Activated T-helper 1 cell treated with anti-CD3 and anti-CD28 coated beads, Interleukin-2, amount 50 U/mL, for 16 hours (primary cell): ENCODE data around the gene FAAP100.

ENCODE experiments used
- DNase-seq, 2 donors: peaks; one replicate each; pipeline ENCODE4 v3.0.0-alpha.2; 2020; ENCODE audit warnings: low read depth in 1 of 2, low spot score in 1 of 2

The FAAP100 gene

GRCh38 chr17:81553616-81554181 lies 1.5 kb upstream of the FAAP100 start:
- DNase-seq, result no peak

GRCh38 chr17:81553018-81553615 lies 964 bp upstream of the FAAP100 start:
- DNase-seq, result peak; percentile 59 to 62

- DNase-seq, result no peak
Observed at GRCh38 chr17:81551458-81552243, 502 bp downstream of the FAAP100 start.

GRCh38 chr17:81550830-81551457 lies 1.2 kb downstream of the FAAP100 start:
- no peak for DNase-seq

- DNase-seq, result no peak
Observed at GRCh38 chr17:81550285-81550684, 1.9 kb downstream of the FAAP100 start.

- no peak for DNase-seq
Observed at GRCh38 chr17:81549826-81550225, 2.3 kb downstream of the FAAP100 start.

- DNase-seq, result no peak
Observed at GRCh38 chr17:81549031-81549557, 3.1 kb downstream of the FAAP100 start.

- DNase-seq, result no peak
Observed at GRCh38 chr17:81547614-81547982, 4.6 kb downstream of the FAAP100 start.

GRCh38 chr17:81546906-81547613 lies 5.1 kb downstream of the FAAP100 start:
- no peak for DNase-seq

- no peak for DNase-seq
Observed at GRCh38 chr17:81545160-81545949, 6.8 kb downstream of the FAAP100 start.

GRCh38 chr17:81544281-81544974 lies 7.7 kb downstream of the FAAP100 start:
- no peak for DNase-seq

- DNase-seq, result no peak
Observed at GRCh38 chr17:81543756-81544155, 8.4 kb downstream of the FAAP100 start.

GRCh38 chr17:81543339-81543675 lies 8.8 kb downstream of the FAAP100 start:
- DNase-seq, result no peak

GRCh38 chr17:81542431-81543338 lies 9.5 kb downstream of the FAAP100 start:
- no peak for DNase-seq

GRCh38 chr17:81541123-81541522 lies 11.0 kb downstream of the FAAP100 start:
- no peak for DNase-seq

- no peak for DNase-seq
Observed at GRCh38 chr17:81540676-81541027, 11.5 kb downstream of the FAAP100 start.

- no peak for DNase-seq
Observed at GRCh38 chr17:81539961-81540675, 12.0 kb downstream of the FAAP100 start.

GRCh38 chr17:81539571-81539900 lies 12.6 kb downstream of the FAAP100 start:
- no peak for DNase-seq
